Epithelial cell of proximal tubule (primary cell): Measurements from ENCODE around the gene CLIP1. TPM values are rescaled to one million over a fixed set of nuclear protein-coding genes. Genes with fewer than 3 reads are reported as not detected.
"Not testable (repeated sequence)": the region's sequence is repeated elsewhere in the genome, so short reads cannot be mapped to it uniquely, and the experiment has no call there.

Source experiments
- DNase-seq: peaks from one replicate; pipeline ENCODE4 v3.0.0-alpha.2; 2011; ENCODE audit warnings: low read depth
- H3K4me3 ChIP-seq: 2 replicates; pipeline ENCODE4 v1.5.1; 2011; ENCODE audit warnings: low read depth, mild to moderate bottlenecking, low read length
- total RNA-seq: library from RNA; depleted of rRNA; stranded (reverse); fragments of >200 nt; gene quantifications from 2 replicates; pipeline ENCODE4 v1.2.3, GENCODE V29; 2015
- TF ChIP-seq, protein P1 (sequence below): conservative IDR thresholded peaks from 2 replicates; pipeline ENCODE4 v1.5.1; 2012; ENCODE audit warnings: low read depth, mild to moderate bottlenecking, low read length

CLIP1 gene
- total RNA-seq, 1 donor from 2014 or later: 49.6 TPM

DNA sequence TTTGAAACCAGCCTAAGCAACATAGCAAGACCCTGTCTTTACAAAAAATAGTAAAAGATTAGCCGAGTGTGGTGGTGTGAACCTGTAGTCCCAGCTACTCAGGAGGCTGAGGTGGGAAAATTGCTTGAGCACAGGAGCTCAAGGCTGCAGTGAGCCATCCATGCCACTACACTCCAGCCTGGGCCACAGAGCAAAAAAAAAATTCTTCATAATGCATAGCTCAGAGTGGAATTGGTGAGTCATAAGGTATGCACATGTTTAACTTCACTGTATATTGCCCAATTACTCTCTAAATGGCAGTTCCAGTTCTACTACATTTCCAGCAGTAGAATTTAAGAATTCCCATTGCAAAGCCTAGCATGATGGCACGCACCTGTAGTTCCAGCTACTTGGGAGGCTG, 26.8 kb upstream of the CLIP1 start:
- no peak overlapping the region for H3K4me3 ChIP-seq
- DNase-seq: no peak
- TF ChIP-seq, protein P1, sequence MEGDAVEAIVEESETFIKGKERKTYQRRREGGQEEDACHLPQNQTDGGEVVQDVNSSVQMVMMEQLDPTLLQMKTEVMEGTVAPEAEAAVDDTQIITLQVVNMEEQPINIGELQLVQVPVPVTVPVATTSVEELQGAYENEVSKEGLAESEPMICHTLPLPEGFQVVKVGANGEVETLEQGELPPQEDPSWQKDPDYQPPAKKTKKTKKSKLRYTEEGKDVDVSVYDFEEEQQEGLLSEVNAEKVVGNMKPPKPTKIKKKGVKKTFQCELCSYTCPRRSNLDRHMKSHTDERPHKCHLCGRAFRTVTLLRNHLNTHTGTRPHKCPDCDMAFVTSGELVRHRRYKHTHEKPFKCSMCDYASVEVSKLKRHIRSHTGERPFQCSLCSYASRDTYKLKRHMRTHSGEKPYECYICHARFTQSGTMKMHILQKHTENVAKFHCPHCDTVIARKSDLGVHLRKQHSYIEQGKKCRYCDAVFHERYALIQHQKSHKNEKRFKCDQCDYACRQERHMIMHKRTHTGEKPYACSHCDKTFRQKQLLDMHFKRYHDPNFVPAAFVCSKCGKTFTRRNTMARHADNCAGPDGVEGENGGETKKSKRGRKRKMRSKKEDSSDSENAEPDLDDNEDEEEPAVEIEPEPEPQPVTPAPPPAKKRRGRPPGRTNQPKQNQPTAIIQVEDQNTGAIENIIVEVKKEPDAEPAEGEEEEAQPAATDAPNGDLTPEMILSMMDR: no peak

DNA sequence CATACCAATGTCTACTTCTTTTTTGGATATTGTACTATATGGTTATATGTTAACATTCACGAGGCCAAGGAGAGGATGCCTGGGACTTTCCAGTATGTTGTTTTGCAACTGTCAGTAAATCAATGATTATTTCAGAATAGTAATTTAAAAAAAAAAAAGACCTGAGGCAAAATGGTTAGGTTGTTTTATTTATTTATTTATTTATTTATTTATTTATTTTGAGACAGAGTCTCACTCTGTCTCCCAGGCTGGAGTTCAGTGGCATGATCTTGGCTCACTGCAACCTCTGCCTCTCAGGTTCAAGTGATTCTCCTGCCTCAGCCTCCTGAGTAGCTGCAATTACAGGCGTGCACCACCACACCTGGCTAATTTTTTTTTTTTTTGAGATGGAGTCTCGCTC, 25.4 kb upstream of the CLIP1 start:
- not testable (repeated sequence) for H3K4me3 ChIP-seq, DNase-seq

DNA sequence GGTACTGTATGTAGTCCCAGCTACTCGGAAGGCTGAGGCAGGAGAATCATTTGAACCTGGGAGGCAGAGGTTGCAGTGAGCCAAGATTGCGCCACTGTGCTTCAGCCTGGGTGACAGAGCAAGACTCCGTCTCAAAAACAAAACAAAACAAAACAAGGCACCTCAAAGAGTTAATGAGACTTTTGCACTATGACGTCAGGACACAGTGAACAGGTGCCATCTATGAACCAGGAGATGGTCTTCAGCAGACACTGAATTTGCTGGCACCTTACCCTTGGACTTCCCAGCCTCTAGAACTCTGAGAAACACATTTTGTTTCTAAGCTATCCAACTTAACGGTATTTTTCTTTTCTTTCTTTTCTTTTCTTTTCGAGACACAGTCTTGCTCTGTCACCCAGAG, 23.9 kb upstream of the CLIP1 start:
- H3K4me3 ChIP-seq, DNase-seq: not testable (repeated sequence)

DNA sequence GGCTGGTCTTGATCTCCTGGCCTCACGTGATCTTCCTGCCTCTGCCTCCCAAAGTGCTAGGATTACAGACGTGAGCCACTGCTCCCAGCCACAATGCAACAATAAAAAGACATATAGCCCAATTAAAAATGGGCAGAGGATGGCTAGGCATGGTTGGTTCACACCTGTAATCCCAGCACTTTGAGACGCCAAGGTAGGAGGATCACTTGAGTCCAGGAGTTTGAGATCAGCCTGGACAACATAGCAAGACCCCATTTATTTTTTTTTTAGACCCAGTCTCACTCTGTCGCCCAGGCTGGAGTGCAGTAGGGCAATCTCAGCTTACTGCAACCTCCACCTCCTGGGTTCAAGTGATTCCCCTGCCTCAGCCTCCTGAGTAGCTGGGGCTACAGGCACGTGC, 21.6 kb upstream of the CLIP1 start:
- H3K4me3 ChIP-seq, DNase-seq: not testable (repeated sequence)

DNA sequence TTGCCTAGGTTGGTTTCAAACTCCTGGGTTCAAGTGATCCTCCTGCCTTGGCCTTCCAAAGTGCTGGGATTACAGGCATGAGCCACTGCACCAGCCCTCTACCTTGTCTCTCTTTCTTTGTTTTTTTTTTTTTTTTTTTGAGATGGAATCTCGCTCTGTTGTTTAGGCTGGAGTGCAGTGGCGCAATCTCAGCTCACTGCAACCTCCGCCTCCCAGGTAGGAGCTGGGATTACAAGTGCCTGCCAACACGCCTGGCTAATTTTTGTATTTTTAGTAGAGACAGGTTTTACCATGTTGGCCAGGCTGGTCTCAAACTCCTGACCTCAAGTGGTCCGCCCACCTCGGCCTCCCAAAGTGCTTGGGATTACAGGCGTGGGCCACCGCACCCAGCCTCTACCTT, 16.4 kb upstream of the CLIP1 start:
- not testable (repeated sequence) for DNase-seq, H3K4me3 ChIP-seq

DNA sequence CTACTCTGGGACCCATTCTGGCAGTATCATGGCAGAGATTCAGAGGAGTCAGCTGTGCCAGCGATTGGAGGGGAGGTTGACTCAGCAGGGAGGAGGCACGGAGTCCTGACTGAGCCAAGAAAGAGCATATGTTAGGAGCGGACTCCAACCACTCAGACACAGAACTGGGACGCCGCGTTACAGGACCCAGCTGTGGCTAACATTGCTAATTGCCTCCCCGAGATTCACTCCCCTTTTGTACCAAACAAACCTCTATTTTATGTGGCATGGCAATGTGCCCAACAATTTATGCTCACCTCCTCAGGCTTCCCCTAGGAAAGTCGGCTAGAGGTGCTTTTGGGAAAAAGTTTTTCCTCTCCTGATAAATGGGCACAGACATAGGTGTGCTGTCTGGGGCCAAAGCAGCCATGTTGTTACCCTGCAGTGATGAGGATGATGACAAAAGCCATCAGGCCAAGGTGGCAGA, 15.2 kb upstream of the CLIP1 start:
- no peak for DNase-seq

DNA sequence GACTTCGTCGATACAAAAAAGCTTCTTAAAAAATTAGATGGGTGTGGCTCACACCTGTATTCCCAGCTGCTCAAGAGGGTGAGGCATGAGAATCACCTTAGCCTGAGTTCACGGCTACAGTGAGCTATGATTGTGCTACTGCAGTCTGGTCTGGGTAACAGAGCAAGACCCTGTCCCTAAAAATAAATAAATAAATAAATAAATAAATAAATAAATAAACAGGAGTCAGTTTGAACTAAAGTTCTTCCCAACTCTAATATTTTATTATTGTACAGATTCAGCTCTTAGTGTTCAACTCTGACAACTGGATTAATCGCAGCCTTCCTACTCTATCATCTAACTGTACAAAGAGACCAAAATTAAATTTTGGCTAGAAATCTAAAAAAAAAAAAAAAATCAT, 12.7 kb upstream of the CLIP1 start:
- TF ChIP-seq, protein P1: no peak
- no peak overlapping the region for H3K4me3 ChIP-seq

More for the DNA sequence above, 15.2 kb upstream of the CLIP1 start:
- TF ChIP-seq, protein P1: no peak
- H3K4me3 ChIP-seq: no peak overlapping the region

DNA sequence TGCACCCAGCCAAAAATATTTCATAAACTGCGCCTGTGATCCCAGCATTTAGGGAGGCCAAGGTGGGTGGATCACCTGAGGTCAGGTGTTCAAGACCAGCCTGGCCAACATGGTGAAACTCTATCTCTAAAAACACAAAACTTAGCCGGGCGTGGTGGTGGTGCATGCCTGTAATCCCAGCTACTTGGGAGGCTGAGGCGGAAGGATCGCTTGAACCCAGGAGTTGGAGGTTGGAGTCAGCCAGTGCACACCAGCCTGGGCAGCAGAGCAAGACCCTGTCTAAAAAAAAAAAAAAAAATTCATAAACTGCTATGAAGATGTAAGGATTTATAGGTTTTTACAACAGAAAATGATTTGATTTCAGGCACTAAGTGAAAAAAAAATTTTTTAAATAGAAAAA, 6.6 kb upstream of the CLIP1 start:
- DNase-seq, H3K4me3 ChIP-seq: not testable (repeated sequence)

More for the DNA sequence above, 12.7 kb upstream of the CLIP1 start:
- no peak for DNase-seq

DNA sequence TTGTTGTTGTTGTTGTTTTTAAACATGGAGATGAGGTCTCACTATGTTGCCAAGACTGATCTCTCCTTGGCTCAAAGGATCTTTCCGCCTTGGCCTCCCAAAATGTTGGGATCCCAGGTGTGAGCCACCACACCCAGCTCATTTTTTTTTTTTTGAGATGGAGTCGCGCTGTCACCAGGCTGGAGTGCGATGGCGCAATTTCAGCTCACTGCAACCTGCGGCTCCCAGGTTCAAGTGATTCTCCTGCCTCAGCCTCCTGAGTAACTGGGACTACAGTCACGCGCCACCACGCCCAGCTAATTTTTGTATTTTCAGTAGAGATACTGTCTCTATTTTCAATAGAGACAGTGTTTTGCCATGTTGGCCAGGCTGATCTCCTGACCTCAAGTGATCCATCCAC, 4.9 kb upstream of the CLIP1 start:
- TF ChIP-seq, protein P1: no peak
- no peak for DNase-seq
- H3K4me3 ChIP-seq: no peak overlapping the region
